Activated CD4-positive, CD25-positive, alpha-beta regulatory T cell treated with anti-CD3 and anti-CD28 coated beads, Interleukin-2, amount 50 U/mL, for 24 hours (primary cell): ENCODE results near the gene SF3B6.

Experiments
- ATAC-seq, 2 donors: fragments of 150-1000 bp; cut with Tn5 transposase; one replicate each; pipeline ENCODE4 v1.10.0; 2021; ENCODE audit warnings: mild to moderate bottlenecking in 1 of 2, moderate library complexity in 1 of 2

Gene SF3B6

DNA sequence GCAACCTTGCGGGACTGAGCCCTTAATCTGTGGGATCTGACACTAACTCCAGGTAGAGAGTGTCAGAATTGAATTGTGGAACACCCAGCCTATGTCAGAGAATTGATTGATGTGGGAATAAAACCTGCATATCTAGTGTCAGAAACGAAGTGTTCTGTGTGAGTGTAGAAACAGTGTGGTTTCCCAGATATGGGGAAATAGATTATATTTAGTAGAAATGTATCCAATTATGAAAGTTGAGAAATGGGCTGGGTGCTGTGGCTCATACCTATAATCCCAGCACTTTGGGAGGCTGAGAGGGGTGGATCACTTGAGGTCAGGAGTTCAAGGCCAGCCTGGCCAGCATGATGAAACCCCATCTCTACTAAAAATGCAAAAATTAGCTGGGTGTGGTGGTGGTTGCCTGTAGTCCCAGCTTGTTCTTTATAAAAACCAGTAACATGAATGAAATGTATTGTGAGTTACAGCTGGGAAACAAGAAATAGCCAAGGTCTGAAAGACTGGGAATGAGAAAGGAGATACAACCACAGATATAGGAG lies 12.8 kb upstream of the SF3B6 start:
- no peak for ATAC-seq

DNA sequence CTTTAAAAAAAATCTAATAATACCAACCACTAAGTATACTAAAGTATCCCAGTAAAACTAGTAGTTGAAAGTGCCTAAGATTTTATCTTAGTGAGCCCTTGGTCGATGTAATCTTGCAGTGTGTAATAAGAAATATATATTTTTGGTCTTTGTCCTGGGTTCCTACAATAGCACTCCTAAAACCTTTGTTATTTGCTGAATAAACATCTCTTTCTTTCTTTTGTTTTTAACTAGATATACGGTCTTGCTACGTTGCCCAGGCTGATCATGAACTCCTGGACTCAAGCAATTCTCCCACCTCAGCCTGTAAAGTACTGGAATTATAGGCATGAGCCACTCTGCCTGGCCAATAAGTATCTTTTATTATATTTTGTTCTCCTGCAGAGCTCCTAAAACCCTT lies 10.9 kb upstream of the SF3B6 start:
- no peak for ATAC-seq

DNA sequence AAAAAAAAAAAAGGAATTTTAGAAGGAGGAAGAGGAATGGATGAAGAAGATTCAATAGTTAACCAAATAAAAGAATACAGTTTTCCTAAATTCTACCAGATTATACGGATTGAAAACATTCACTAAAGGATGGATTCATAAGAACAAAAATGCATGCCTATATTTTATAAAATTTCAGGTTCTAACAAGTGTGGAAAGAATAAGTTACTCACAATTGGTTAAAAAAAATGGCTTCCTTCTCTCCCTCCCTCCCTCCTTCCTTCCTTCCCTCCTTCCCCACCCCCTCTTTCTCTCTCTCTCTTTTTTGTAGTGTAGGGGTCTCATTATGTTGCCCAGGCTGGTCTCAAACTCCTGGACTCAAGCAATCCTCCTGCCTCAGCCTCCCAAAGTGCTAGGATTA lies 10.1 kb upstream of the SF3B6 start:
- no peak for ATAC-seq

DNA sequence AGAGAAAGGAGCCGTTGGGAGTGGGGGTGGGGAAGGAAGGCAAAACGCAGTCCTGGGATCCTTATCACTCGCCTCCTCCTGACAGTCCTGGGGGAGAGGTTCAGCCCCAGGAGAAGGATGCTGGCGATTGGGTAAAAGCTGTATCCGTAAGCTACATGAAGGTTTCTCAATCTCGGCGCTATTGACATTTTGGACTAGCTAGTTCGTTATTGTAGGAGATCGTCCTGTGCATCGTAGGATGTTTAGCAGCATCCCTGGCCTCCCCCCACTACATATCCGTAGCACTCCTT lies 9.0 kb upstream of the SF3B6 start:
- no peak for ATAC-seq

DNA sequence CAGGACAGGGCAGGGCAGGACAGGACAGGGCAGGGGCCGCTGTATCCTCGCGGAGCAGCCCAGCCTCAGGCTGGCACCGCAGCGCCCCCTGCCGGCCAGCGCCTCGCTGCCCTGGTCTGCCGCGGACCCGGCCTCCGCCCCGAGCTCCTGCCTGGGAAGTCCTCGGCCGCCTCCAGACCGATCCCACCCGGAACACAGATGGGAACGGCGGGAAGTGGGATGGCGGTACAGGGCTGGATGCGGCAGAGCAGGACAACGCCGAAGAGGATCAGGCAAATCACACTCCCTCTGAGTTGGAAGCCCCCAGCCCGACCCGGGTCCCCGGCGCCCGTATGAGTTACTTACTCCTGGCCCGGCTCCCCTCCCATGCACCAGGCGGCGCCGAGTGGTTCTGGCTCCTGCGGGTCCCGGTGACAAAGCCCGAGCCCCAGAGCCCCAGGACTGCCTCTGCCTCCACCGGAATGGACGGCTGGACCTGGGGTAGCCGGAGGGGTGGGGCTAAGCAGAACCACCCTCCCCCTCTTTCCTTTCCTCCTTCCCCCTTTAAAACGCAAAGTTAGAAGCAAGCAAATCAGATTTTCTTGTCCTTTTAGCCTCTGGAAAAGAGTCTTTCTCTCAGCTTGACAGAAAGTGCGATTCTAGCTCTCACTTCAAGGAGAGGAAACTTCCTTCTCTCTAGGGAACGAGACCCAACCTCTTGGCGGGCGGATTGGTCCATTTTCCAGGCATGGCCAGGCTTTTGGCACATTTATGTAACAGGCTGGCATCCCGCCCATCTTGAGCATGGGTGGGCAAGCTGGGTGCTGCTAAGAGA lies 8.5 kb upstream of the SF3B6 start, which contains the start of gene TP53I3:
Gene TP53I3 (minus strand): TSS at position 449 of the 814 bp plus-strand sequence. CDS start 508 bp downstream, outside the sequence.
- ATAC-seq = peak; percentile 96

DNA sequence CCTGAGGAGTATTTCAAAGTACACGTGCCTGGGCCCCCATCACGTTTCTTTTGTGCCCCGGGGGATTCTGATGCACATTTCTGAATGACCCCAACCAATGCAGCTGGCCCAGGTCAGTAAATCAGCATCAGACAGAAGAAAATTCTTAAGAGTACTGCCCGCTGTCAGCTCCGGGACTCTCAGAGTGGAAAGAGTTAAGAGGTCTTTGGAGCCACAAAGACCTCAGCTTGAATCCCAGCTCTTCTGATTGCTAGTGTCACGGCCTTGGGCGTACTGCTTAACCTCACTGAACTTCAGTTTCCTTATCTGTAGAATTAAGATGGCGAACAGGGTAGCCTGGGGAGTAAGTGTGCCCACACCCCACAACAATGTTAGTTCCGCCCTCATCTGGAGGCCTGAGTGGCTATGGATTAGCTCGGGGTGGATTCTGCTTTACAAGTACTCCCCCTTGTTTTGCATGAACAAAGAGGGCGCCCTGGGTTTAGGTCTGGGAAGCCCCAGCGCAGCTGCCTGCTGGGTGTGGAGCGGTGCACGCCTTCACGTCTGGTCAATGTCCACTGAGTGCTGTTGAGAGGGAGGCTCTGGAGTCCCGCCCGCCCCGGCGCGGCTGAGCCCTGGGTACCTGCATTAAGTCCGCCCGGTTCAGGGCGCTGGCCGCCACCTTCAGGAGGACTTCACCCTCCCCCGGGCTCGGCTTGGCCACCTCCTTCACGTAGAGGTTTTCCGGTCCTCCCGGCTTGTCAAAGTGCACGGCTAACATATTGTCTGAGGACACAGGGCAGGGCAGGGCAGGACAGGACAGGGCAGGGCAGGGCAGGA lies 7.7 kb upstream of the SF3B6 start:
- peak; percentile 47 to 52 for ATAC-seq

DNA sequence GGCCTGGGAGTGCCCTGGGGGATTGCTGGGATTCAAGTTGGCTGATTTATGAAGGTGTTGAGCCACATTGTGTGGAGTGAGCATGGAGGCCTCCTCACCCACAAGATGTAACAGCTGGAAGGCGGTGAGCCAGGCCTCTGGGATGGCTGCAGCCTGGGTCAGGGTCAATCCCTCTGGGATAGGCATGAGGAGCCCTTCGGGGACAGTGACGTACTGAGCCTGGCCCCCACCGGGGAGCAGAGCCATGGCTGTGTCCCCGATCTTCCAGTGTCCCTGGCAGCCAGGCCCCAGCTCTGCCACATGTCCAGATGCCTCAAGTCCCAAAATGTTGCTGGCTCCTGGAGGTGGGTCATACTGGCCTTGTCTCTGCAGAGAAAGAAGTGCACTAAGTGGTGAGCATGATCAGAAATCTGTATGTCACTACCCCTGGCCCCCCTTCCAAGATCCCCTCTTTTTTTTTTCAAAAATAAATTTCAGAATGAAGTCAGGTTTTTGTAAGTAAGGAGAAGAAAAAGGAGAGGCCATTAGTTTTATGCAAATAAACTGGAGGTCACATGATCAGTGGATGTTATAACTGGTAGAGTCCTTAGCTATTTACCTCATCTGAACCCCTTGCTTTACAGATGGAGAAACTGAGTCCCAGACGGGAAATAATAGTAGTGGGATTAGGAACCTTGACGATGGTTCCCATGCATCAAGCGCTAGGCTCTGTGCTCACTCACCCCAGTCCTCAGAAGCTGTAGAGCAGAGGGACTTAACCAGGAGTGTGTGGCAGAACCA lies 6.9 kb upstream of the SF3B6 start:
- ATAC-seq = no peak

DNA sequence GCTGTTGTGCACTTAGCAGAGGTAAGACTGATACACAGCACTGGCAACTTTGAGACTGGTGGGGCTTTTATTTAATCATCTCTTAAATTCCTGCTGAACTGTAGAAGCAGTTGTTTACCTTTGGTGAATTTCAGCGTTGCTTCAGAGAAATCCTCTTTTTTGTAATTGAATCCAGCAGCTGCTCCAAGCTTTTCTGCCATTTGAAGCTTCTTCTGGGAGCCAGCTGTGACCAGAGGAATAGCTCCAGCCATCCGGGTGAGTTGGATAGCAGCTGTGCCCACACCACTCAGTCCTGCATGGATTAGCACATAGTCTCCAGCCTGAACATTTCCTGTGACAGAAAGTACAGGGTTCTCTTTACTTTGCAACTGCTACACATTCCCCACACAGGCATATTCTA lies 4.6 kb upstream of the SF3B6 start:
- no peak for ATAC-seq

DNA sequence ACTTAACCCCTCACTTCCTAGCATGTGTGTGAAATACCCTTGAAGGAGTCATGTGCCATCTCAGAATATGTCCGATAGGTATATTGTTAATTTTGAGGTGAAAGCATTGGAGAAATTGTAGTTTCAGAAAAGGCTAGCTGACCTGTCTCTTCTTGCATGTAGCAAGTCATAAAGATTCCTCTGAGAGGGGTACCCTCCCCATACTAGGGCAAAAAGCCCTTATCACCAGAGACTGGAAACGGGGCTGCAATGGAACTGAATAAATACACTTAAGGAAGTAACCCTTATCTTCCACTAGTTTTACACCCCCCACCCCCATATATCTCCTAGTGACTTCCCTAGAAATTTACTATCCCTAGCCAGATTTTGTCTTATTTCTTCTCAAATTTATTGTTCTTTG lies 1.8 kb upstream of the SF3B6 start:
- ATAC-seq = no peak

DNA sequence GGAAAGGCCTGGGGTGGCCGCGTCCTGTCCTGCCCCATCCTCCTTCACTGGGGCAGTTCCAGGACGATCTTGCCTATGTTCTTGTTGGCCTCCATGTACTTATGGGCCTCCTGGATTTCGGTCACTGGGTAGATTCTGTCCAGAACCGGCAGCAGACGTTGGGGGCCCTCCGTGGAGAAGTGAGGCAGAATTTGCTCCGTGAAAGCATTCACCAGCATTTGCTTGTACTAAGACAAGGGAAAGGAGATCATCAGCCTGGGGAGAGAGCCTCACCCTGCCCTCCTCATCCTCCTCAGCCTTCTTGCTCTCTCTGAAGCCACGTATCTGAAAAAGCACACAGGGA lies 1.4 kb upstream of the SF3B6 start:
- ATAC-seq = no peak

DNA sequence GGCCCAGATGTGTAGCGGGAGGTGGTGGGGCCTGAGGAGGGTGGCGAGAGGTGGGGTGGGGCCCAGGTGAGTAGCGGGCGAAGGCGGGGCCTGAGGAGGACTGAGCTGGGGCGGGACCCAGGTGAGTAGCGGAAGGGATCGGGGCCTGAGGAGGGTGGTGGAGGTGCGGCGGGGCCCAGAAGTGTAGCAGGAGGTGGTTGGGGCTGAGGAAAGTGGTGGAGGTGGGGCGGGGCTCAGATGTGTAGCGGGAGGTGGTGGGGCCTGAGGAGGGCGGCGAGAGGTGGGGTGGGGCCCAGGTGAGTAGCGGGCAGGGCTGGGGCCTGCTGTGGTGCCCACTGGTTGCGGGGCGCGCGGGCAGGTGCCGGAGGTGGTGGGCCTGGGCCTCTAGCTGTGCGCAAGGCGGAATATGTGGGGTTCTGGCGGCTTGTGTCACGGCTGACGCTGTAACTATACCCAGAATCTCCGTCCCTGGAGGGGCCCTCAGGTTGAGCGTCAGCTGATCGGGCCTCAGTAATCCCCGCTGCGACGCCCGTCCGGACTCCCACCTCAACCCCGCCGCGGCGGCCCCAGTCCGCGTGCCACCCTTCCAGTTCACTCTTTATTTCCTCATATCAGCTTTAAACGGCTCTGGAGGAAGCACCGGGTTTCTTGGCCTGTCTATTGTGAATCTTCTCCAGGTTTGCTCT lies 866 bp upstream of the SF3B6 start:
- no peak for ATAC-seq

DNA sequence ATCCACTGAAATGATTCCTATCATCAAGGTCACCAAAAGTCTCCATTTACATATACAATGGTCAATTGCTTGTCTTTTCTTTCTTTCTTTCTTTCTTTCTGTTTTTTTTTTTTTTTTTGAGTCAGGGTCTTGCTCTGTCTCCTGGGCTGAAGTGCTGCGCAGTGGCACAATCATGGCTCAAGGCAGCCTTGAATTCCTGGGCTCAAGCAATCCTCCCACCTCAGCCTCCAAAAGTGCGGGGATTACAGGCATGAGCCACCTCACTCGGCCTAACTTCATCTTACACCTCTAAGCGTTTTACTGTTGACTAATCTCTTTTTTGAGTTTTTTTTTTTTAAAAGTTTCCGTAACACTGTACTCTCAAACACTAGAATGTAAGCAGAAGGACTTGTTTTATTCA lies 867 bp downstream of the SF3B6 start:
- ATAC-seq = no peak

DNA sequence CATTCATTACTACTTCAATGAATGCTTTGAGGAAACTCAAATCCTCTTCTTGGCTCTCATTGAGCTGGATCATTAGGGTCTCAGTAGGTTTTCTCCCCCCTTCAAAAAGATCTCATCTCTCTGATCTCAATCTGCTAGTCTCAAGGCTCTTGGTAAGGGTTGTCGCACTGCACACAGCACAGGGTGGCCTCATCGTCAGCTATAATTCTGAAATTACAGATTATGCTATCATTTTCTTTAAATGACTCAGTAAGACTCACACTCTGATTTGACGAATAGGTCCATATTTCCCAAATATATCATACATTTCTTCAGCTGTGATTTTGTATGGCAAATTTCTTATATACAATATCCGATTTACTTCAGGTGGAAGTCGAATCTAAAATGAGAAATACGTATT lies 2.3 kb downstream of the SF3B6 start:
- no peak for ATAC-seq

DNA sequence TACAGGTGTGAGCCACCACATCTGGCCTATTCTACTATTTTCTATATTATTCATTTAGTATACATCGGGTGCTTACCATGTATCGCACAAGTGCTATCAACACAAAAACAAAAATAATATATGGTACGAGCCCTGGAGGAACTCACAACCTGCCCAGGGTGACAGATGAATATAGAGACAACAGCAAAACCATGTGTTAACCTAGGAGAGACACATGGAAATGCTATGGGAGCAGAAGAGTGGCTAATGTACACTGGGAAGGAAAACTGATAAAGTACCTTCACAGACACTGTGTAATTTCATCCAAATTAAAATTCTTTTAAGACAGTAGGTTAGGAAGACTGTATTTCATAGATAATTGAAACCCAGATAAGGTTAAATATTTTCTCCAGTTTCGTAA lies 3.9 kb downstream of the SF3B6 start:
- no peak for ATAC-seq

DNA sequence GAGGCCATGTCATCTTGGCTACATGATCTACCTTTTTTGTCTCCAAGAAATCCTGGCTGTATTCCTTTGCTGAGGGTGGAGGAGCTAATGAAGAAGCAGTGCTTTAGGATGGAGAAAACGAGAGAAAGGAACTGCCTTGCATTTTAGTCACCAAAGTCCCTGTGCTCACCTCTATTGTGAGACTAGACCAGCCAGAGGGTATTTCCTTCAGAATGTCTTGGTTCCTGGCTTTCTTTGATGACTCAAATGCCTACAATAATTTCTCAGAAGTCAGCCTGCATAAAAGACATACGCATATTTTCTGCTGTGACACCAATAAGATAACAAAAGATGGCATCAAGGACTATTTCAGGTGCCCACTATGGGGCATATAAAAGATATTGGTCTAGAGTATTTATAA lies 10.8 kb downstream of the SF3B6 start:
- ATAC-seq = peak; percentile 41 to 69

DNA sequence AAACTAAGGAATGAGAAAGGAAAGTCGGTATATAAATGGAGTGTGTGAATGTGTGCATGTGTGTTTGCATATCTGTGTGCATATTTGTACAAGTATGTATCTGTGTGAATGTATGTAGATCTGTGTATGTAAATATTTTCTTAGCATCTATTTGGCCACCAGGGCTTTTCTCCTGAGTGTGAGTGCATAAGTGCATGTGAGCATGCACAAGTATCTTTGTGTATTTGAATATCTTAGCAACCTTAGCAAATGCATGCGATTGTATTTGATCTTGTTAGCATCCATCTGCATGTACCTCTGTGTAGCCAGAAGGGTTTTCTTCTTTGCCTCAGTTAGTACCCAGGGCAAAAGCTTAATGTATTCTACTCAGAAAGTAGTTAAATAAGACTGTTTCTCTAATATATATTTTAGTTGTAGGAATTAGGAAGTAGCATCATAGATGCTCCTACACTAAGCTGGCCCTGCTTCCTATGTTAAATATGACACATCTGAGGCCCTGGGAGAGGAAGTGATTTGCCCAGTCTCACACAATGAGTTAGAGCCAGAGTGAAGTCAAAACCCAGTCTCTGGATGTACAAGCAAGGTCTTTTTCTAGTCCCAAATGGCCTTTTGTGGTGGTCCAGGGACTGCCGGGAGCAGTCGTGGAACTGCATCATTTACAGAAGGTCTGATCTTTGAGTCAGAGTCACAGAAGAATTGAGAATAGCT lies 17.4 kb downstream of the SF3B6 start:
- no peak for ATAC-seq

DNA sequence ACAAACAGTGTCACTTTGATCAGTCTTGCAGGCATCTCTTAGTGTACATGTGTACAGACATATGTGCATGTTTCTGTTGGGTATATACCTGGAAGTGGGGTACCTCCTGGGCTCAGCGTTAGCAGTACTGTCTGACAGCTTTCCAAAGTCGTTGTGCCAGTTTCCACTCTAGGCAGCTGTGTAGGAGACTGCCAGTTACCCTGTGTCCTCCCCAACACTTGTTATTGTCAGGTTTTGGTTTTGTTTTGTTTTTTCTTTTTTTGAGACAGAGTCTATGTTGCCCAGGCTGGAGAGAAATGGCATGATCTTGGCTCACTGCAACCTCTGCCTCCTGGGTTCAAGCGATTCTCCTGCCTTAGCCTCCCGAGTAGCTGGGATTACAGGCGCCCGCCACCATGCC lies 20.4 kb downstream of the SF3B6 start:
- ATAC-seq = no peak

DNA sequence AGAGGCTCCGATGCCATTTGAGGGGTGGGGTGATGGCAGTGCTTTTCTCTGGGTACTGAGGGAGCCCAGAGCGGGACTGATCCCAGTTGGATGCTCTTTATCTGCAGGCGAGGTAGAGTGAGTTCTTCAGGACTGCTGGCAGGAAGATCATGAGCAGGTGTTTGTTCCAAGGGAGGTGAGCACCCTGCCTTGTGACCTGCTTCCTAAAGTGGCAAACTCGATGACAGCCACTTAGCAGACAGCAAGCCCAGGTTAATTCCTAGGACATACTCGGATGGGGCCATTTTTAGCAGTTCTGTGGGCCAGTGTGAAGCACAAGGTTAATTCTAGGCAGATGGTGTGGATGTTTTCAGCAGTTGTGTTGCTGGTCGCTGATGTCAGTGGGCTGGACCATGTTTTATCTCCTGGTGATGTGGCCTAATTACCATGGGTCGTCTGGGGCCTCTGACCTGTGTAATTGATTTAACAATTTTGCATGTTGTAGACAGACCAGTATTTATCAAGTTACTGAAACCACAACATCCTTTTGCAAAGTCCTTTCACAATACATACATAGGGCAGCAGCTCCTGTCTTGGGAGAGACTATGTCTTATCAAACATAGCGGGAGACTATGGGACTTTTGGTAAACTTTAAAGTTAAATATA lies 21.6 kb downstream of the SF3B6 start:
- no peak for ATAC-seq

DNA sequence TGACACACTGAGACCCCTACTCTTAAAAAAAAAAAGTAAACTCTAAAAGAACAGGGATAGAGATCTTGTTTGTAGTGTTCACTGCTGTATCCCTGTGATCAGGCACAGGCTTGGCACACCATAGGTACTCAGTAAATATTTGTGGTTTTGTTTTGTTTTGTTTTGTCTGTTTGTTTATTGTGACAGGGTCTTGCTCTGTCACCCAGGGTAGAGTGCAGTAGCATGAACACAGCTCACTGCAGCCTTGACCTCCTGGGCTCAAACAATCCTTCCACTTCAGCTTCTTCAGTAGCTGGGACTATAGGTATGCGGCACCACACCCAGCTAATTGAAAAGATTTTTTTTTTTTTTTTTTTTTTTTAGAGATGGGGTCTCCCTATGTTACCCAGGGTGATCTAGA lies 23.2 kb downstream of the SF3B6 start:
- ATAC-seq = no peak

DNA sequence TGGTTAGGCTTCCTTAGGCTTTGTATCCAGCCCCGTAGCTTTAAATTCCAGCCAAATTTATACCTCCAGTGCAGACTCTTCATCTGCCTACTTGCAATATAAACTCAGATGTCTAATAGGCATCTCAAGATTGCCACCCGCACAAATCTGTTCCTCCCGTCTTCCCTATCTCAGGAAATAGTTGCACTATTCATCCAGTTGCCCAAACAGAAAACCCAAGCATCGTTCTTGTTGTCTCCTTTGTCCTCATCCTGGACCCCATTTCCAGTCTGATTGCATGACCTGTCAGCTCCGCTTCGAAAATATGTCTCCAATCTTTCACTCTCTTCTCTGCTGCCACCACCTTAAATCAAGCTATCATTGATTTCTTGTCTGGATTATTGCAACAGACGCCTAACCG lies 24.3 kb downstream of the SF3B6 start:
- ATAC-seq = no peak
